ENCODE measurements around the gene UBN1. TPM values are rescaled to one million over a fixed set of nuclear protein-coding genes. Genes with fewer than 3 reads are reported as not detected.
A peak's percentile ranks its signal among the peaks of the same experiment; 100 is the strongest.
"Not testable (repeated sequence)": the region's sequence is repeated elsewhere in the genome, so short reads cannot be mapped to it uniquely, and the experiment has no call there.

The UBN1 gene
- total RNA-seq, 2 experiments from 2014 or later: 39.6 to 43.4 TPM

DNA sequence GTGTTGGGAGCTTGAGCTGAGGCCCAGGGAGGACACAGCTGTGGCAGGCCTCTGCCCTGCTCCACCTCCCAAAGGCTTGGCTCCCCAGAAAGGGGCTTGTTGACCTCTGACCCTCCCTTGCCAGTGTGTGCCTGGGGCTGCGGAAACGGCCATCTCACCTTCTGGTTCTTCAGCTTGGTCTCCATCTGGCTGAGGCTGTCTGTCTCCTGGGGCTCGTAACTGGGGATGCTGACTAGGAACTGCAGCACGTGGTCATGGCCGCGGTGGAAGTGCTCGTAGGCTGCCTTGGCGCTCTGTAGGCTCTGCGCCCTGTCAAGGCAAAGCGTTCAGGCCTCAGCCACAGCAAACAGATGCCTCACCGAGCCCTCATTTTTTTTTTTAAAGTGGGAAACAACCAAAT is 42.7 kb downstream of the UBN1 start:
- DNase-seq: no peak
- ATAC-seq (ENCODE audit: low read depth): no peak
- Mint-ChIP-seq H3K27me3 (no peaks in the 10 kb centered on the region), H3K4me3 (no peak overlapping the region), H3K4me1 (peaks cover 2% of the 10 kb centered on the region), H3K27ac (no peak overlapping the region), H3K36me3 (peaks cover 2% of the 10 kb centered on the region), H3K9me3 (no peaks in the 10 kb centered on the region)
- POLR2A ChIA-PET: no interaction called here

DNA sequence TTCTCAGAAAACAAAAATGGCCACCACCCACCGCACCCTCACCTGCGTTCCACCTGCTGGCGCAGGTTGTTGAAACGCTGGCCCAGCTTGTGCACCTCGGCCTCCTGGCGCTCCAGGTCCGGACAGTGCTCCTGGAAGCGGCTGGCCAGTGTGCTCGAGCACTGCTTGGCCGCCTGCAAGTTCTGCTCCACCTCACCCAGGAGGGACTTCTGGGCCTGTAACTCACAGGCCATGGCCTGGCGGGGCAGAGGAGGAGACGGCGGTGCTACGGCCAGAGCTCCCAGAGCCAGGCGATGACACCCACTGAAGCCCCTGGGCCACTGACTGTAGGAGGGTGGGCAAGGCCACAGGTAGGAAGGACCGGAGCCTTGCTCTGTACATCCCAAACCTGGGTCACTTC is 43.4 kb downstream of the UBN1 start:
- DNase-seq (no peak), ATAC-seq (ENCODE audit: low read depth) (no peak)
- H3K36me3 Mint-ChIP-seq: peaks cover 2% of the 10 kb centered on the region
- H3K4me1 Mint-ChIP-seq: peaks cover 2% of the 10 kb centered on the region
- no peak overlapping the region for H3K4me3 Mint-ChIP-seq
- no peak overlapping the region for H3K27ac Mint-ChIP-seq
- POLR2A ChIA-PET: interaction anchor here (0.9 kb wide), 1 partner anchor 41 kb away, joined by 6 read pairs; no protein-coding TSS in a partner anchor
- no peaks in the 10 kb centered on the region for H3K27me3 Mint-ChIP-seq
- no peaks in the 10 kb centered on the region for H3K9me3 Mint-ChIP-seq

DNA sequence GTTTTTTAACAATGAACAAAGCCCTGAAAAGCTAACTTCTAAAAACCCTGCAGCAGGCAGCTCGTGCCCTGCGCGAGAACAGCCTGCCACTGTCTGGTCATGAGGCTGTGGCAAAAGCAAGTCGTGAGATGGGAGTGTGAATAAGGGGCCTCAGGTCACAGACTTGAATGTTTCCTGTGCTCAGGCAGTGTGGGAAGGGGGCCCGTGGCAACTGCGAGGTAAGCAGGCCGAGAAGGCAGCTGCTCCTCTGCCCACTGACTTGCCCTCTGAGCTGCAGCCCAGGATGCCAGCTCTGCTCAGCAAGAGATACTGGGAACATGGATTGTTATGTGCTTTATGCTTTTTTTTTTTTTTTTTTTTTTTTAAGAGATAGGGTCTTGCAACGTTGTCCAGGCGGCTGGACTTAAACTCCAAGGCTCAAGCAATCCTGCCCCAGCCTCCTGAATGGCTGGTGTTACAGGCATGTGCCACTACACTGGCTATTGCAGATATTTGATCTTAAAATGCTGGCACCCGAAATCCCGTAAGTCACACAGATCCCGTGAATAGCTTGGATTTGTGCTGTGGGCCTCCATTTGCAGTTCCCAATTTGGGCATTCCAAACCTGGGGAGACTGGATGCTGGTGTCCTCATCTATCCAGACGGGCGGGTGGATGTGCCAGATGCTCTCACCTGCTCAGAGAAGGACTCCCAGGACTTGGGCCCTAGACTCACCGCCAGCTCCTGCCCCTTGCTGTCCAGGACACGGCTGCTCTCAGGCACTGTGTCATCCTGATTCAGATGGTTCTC is 44.0 kb downstream of the UBN1 start:
- ATAC-seq (ENCODE audit: low read depth) (no peak), DNase-seq (no peak)
- H3K4me3 Mint-ChIP-seq: no peak overlapping the region
- POLR2A ChIA-PET: interaction anchor here (0.9 kb wide), 1 partner anchor 41 kb away, joined by 6 read pairs; no protein-coding TSS in a partner anchor
- H3K9me3 Mint-ChIP-seq: no peaks in the 10 kb centered on the region
- no peaks in the 10 kb centered on the region for H3K4me1 Mint-ChIP-seq
- H3K27ac Mint-ChIP-seq: no peak overlapping the region
- no peaks in the 10 kb centered on the region for H3K27me3 Mint-ChIP-seq
- H3K36me3 Mint-ChIP-seq: no peaks in the 10 kb centered on the region

DNA sequence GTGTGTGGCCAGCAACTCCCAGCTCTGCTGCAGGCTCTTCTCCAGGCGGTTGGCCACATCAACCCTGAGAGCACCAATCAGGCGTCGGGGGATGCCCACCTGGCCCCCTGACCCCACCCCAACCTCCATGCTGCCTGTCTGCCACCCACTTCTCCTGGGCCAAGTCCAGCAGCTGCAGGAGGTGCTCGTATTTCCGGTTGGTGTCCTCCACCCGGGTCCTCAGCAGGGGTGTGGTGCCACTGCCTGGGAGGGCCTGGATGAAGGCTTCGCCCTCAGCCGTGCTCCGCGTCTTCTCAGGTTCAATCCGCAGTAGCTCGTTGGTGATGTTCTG is 44.6 kb downstream of the UBN1 start:
- Mint-ChIP-seq H3K4me1 (no peaks in the 10 kb centered on the region), H3K27me3 (no peaks in the 10 kb centered on the region), H3K27ac (no peak overlapping the region), H3K9me3 (no peaks in the 10 kb centered on the region), H3K4me3 (no peak overlapping the region), H3K36me3 (no peaks in the 10 kb centered on the region)
- DNase-seq (no peak), ATAC-seq (ENCODE audit: low read depth) (no peak)
- POLR2A ChIA-PET: interaction anchor here (0.9 kb wide), 1 partner anchor 42 kb away, joined by 6 read pairs; no protein-coding TSS in a partner anchor

DNA sequence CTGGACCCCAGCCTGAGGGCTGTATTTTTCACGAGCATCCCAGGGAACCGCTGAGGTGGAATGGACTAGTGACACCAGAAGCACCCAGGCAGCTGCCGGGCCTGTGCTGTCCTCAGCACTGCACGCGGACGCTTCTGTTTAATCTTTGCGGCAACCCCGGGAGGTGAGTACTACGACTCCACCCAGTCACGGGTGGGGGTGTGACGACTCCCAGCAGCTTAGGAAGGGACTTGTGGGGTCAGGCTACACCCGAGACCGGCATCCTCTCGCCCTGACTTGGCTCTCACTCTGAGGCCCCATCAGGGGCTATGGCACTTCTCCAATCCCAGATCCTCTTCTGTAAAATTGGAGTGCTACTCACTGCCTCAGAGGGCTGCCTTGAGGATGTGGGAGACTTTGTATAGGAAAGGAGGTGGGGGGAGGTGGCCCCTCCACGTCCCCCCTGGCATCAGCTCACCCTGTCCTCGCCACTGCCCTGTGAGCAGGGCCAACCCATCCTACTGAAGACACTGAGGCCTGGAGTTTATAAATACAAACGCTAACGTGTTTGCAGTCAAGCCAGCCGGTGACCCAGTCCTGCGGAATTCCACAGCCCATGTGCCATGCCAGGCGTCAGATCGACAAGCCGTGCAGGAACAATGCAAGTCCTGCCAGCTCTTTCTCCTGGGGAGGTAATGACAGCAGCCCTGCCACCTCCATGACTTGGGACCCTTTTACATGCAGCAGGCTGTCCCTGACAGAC is 45.3 kb downstream of the UBN1 start:
- no peaks in the 10 kb centered on the region for H3K36me3 Mint-ChIP-seq
- H3K27ac Mint-ChIP-seq: no peak overlapping the region
- H3K4me1 Mint-ChIP-seq: no peaks in the 10 kb centered on the region
- no peak overlapping the region for H3K4me3 Mint-ChIP-seq
- no peaks in the 10 kb centered on the region for H3K27me3 Mint-ChIP-seq
- DNase-seq (no peak), ATAC-seq (ENCODE audit: low read depth) (peak; percentile 21)
- H3K9me3 Mint-ChIP-seq: no peaks in the 10 kb centered on the region
- POLR2A ChIA-PET: no interaction called here

DNA sequence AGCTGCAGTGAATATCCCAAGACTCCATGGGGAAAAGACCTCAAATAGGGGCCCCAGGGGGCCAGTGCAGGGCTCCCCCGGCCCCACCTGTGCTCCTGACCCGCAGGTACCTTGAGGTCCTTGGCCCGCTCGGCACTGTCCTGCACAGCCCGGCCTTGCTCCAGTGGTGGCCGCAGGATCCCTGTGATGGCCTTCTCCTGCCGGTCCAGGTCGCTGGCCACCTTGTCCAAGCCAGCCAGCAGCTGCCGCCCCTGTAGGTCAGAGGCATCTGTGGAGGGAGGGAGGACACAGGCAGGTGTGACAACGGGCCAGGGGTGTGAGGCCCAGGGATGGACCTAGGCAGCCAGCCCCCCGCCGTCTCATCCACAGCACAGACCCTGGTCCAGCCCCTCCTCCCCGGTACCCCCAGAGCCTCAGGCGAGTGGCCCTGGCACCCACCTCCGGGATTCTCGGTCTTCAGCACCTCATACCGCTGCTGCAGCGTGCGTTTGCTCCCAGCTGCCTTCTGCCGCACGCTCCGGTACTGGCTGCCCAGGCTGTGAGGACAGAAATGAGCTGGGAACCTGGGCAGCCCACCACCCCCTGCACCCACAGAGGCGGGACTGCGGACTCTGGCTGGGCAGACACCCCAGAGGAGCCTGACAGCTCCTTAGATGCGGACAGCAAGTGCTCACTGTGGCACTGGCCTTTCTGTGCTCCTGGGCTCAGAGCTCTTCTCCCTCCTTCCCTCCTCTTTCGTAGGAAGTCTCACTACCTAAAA is 46.0 kb downstream of the UBN1 start:
- Mint-ChIP-seq H3K27ac (no peak overlapping the region), H3K4me3 (no peak overlapping the region), H3K27me3 (no peaks in the 10 kb centered on the region), H3K9me3 (no peaks in the 10 kb centered on the region), H3K4me1 (no peaks in the 10 kb centered on the region), H3K36me3 (no peaks in the 10 kb centered on the region)
- DNase-seq (no peak), ATAC-seq (ENCODE audit: low read depth) (no peak)
- POLR2A ChIA-PET: no interaction called here

DNA sequence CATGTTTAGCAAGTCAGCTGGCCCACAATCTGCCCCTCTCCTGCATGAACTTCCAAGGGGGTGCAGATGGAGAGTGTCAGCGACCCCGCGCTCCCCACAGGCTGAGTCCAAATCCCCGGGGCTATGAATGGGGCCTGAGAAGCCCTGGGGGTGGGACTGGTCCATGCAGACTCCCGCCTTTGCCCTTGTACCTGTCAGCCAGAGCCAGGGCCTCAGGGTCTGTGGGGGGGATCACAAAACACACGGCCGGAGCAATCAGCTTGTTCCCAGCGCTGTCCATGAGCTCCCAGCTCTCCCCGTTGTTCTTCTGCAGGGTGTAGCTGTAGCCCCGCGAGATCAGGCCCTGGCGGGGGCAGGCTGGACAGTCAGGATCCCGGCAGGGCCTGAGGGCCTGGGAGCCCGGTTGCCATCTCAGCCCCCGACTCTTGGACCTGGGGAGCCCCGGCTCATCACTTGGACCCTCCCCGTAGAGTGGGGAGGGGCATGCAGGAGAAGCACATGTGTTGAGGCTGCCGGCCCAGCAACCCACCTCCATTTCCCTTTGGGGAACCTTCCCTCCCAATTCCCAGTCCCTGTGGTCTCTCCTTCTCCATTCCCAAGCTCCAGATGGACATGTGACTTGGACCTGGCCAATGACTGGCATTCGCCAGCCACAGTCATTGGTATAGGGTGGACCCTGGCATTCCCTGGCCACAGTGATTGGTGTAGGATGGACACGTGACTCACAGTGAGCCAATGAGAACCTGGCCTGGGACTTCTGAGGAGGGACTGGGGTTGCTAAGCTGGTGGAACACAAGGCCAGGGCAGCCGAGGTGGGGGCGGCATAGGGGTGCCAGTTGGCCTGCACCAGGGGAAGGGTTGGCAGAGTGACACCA is 47.2 kb downstream of the UBN1 start:
- H3K36me3 Mint-ChIP-seq: no peaks in the 10 kb centered on the region
- H3K9me3 Mint-ChIP-seq: no peaks in the 10 kb centered on the region
- no peaks in the 10 kb centered on the region for H3K4me1 Mint-ChIP-seq
- H3K4me3 Mint-ChIP-seq: no peak overlapping the region
- H3K27ac Mint-ChIP-seq: no peak overlapping the region
- POLR2A ChIA-PET: no interaction called here
- H3K27me3 Mint-ChIP-seq: no peaks in the 10 kb centered on the region
- DNase-seq (no peak), ATAC-seq (ENCODE audit: low read depth) (no peak)

DNA sequence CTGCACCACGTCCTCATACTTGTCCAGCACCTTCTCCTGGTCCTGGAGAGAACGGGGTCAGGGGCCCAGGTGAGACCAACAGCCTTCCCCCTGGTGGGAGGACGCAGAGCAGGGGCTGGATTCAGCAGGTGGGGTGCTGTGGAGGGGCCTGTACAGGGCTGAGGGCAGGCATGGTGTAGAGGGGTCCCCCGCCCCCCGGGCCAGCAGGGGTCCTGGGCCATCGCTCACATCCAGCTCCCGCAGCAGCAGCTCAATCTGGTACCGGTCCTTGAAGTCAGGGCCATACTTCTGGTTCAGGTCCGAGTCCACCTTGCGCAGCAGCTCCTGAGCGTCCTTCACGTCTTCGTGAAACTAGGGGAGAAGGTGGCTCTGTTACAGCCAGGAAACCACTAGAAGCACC is 48.1 kb downstream of the UBN1 start:
- Mint-ChIP-seq H3K9me3 (no peaks in the 10 kb centered on the region), H3K27ac (no peak overlapping the region), H3K4me1 (no peaks in the 10 kb centered on the region), H3K36me3 (no peaks in the 10 kb centered on the region), H3K27me3 (no peaks in the 10 kb centered on the region), H3K4me3 (no peak overlapping the region)
- DNase-seq (no peak), ATAC-seq (ENCODE audit: low read depth) (no peak)
- POLR2A ChIA-PET: interaction anchor here (0.5 kb wide), 1 partner anchor 66 kb away, joined by 5 read pairs; no protein-coding TSS in a partner anchor

DNA sequence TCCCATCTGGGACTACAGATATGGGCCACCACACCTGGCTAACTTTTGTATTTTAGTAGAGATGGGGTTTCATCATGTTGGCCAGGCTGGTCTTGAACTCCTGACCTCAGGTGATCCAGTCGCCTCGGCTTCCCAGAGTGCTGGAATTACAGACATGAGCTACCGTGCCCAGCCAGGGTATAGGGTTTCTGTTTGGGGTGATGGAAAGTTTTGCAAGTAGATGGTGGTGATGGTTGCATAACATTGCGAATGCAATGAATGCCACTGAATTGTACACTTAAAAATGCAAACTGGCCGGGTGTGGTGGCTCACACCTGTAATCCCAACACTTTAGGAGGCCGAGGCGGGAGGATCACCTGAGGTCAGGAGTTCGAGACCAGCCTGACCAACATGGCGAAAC is 49.5 kb downstream of the UBN1 start:
- POLR2A ChIA-PET; H3K4me3 Mint-ChIP-seq; H3K36me3 Mint-ChIP-seq; H3K27me3 Mint-ChIP-seq; H3K4me1 Mint-ChIP-seq; H3K9me3 Mint-ChIP-seq; DNase-seq; ATAC-seq (ENCODE audit: low read depth); H3K27ac Mint-ChIP-seq: not testable (repeated sequence)

DNA sequence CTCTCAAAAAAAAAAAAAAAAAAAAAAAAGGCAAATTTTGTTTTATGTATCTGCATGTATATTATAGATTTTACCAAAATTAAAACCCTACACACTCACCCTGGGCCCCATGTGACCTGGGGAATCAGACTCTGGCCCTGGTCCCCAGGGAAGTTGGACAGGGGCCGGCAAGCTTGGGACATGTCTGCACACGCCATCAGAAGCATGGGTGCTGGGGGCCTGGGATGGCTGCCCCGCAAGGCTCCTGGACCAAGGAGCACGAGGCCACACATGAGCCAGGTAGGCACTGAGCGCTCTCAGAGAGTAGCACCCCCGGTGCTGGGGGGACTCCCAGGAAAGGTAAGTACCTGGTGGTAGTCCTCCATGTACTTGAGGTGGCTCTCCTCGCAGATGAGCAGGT is 50.0 kb downstream of the UBN1 start:
- Mint-ChIP-seq H3K27me3 (no peaks in the 10 kb centered on the region), H3K9me3 (no peaks in the 10 kb centered on the region), H3K36me3 (no peaks in the 10 kb centered on the region), H3K27ac (no peak overlapping the region), H3K4me3 (no peak overlapping the region), H3K4me1 (no peaks in the 10 kb centered on the region)
- ATAC-seq (ENCODE audit: low read depth) (no peak), DNase-seq (no peak)
- POLR2A ChIA-PET: no interaction called here

DNA sequence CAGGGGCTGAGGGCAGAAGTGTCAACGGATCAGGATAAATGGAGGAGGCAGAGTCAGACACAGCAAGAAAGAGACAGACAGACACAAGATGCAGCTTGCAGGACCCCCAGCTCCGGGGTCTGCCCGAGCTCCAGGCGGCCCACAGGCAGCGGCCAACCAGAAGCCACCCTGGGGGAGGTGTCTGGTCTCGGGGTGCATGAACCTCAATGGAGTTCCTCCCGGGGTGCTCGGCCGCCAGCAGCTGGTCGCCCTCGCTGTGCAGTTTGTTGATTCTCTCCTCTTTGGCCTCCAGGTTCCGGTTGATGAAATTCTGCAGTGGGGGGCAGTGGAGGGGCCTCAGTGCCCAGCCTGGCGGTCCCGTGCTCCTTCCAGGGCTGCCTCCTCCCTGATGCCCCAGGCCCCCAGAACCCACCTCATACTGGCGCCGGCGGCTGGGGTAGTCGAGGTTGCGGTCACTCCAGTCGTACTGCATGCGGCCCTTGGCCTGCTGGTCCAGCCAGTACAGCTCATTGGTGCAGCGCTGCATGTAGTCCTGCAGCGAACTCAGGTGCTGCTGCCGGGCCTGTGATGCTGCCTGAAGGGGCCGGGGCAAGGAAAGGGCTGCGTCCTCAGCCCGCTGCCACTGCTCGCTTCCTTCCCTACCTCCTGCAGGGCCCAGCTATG is 51.7 kb downstream of the UBN1 start:
- Mint-ChIP-seq H3K4me3 (no peak overlapping the region), H3K9me3 (no peaks in the 10 kb centered on the region), H3K27me3 (peaks cover 2% of the 10 kb centered on the region), H3K36me3 (no peaks in the 10 kb centered on the region), H3K27ac (no peak overlapping the region), H3K4me1 (no peaks in the 10 kb centered on the region)
- DNase-seq (no peak), ATAC-seq (ENCODE audit: low read depth) (no peak)
- POLR2A ChIA-PET: no interaction called here

DNA sequence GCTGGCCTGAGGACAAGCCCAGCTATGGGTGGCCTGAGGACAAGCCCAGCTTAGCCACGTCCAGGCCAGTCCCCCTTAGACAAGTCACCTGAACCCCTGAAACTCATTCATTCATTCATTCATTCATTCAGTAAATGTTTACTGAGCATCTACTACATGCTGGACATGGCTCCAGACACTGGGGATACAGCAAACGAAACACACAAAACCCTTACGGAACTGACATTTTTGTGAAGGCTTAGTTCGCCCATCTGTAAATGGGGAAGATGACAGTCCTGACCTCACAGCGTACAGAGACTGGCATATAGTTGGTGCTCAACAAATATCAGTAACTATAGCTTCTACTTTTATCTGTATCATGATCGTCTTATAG is 52.2 kb downstream of the UBN1 start:
- Mint-ChIP-seq H3K9me3 (no peaks in the 10 kb centered on the region), H3K4me1 (no peaks in the 10 kb centered on the region), H3K4me3 (no peak overlapping the region), H3K27ac (no peak overlapping the region), H3K36me3 (no peaks in the 10 kb centered on the region), H3K27me3 (peaks cover 2% of the 10 kb centered on the region)
- POLR2A ChIA-PET: no interaction called here
- DNase-seq (no peak), ATAC-seq (ENCODE audit: low read depth) (no peak)

DNA sequence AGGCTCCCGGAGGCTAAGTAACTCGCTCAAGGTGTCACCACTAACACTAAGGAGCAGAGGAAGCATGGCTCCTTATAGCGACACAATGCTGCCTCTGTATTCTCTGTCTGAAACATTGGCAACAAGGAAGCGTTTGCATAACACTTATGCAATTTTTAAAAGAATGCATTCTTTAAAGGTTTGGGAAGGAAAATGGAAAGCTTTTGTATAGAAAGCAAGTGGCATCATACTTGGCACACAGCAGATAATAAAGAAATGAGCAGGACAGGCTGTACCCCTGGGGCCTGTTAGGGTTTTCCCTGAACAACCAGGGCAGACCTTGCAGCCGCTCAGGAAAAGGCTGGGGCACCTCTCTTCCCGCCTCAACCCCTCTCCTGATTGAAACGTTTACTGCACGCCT is 52.8 kb downstream of the UBN1 start:
- Mint-ChIP-seq H3K9me3 (no peaks in the 10 kb centered on the region), H3K27me3 (peaks cover 4% of the 10 kb centered on the region), H3K4me3 (no peak overlapping the region), H3K36me3 (no peaks in the 10 kb centered on the region), H3K27ac (no peak overlapping the region), H3K4me1 (no peaks in the 10 kb centered on the region)
- POLR2A ChIA-PET: no interaction called here
- no peak for ATAC-seq (ENCODE audit: low read depth)
- no peak for DNase-seq

All from activated naive CD8-positive, alpha-beta T cell treated with anti-CD3 and anti-CD28 coated beads, Interleukin-2, amount 10 ng/mL, durations not matched to agents 7 days and 5 days (primary cell).